ENCODE data around the gene ENKD1. TPM values are rescaled to one million over a fixed set of nuclear protein-coding genes. Genes with fewer than 3 reads are reported as not detected.
A peak's percentile ranks its signal among the peaks of the same experiment; 100 is the strongest.

ENKD1 gene
- total and polyA plus RNA-seq, 2 of the 13 experiments (the other 11 are each of a cell fraction or from before 2014, with no cell fraction given) = 10.8 to 20.8 TPM

- TF ChIP-seq ZNF281 (CRISPR knock-in tag; IDR thresholded peaks at IDR 0.05; ENCODE audit: borderline replicate concordance) = peak; percentile 68
- TF ChIP-seq MNT (IDR thresholded peaks at IDR 0.05) = no peak
- TF ChIP-seq HDAC1 (CRISPR knock-in tag; IDR thresholded peaks at IDR 0.05) = 0 out of 2 replicates have a peak, but pooled peaks have one; percentile 12
- no peak for TF ChIP-seq HNF4A (CRISPR knock-in tag; IDR thresholded peaks at IDR 0.05)
- peak; percentile 3; the same call in 1 of the 2 replicates for TF ChIP-seq BORCS8-MEF2B (CRISPR knock-in tag; IDR thresholded peaks at IDR 0.05)
- TF ChIP-seq AGO1 (IDR thresholded peaks at IDR 0.05; ENCODE audit: low read depth, low read length, poor library complexity, severe bottlenecking) = peak; percentile 20
- no peak for TF ChIP-seq MAZ (IDR thresholded peaks at IDR 0.05; ENCODE audit: borderline replicate concordance, low read depth, low read length)
- peak; percentile 16 for TF ChIP-seq MAZ (CRISPR knock-in tag; IDR thresholded peaks at IDR 0.05; ENCODE audit: low read depth)
- TF ChIP-seq ZSCAN25 (CRISPR knock-in tag; IDR thresholded peaks at IDR 0.05) = 0 out of 2 replicates have a peak, but pooled peaks have one; percentile 9
- TF ChIP-seq RXRA (CRISPR knock-in tag; IDR thresholded peaks at IDR 0.05) = peak; percentile 21; the same call in 1 of the 2 replicates
- no peak for TF ChIP-seq PRDM15 (CRISPR knock-in tag; IDR thresholded peaks at IDR 0.05)
- peak; percentile 45 for TF ChIP-seq ZNF687 (CRISPR knock-in tag; IDR thresholded peaks at IDR 0.05)
- TF ChIP-seq RARA (CRISPR knock-in tag; IDR thresholded peaks at IDR 0.05) = no peak
- no peak for TF ChIP-seq HNRNPL (IDR thresholded peaks at IDR 0.05; ENCODE audit: low read depth, low read length)
Observed at GRCh38 chr16:67653128-67653788, 13.3 kb downstream of the ENKD1 start (continued).

Measured in HepG2 (cell line).